HG02678 (cell line): ENCODE results near the gene FBXL13.
A peak's percentile ranks its signal among the peaks of the same experiment; 100 is the strongest.
"Not testable (repeated sequence)": the region's sequence is repeated elsewhere in the genome, so short reads cannot be mapped to it uniquely, and the experiment has no call there.

ENCODE experiments used
- ATAC-seq: cut with Tn5 transposase; IDR thresholded peaks from one replicate; pipeline ENCODE4 v1.9.1; 2021; ENCODE audit warnings: mild to moderate bottlenecking, moderate library complexity; ENCODE audit not compliant: unreplicated experiment

Gene FBXL13

GRCh38 chr7:102790364-102791100, 284.1 kb downstream of the FBXL13 start:
- not testable (repeated sequence) for ATAC-seq

GRCh38 chr7:102788770-102789169, 285.8 kb downstream of the FBXL13 start:
- ATAC-seq: not testable (repeated sequence)

- not testable (repeated sequence) for ATAC-seq
Observed at GRCh38 chr7:102780926-102781325, 293.7 kb downstream of the FBXL13 start.

- ATAC-seq: not testable (repeated sequence)
Observed at GRCh38 chr7:102778663-102779062, 295.9 kb downstream of the FBXL13 start.

- not testable (repeated sequence) for ATAC-seq
Observed at GRCh38 chr7:102776217-102776616, 298.4 kb downstream of the FBXL13 start.

- peak; percentile 64 for ATAC-seq
Observed at GRCh38 chr7:102770467-102770866, 304.1 kb downstream of the FBXL13 start.

- ATAC-seq: peak; percentile 12
Observed at GRCh38 chr7:102769657-102770192, 304.9 kb downstream of the FBXL13 start.

- not testable (repeated sequence) for ATAC-seq
Observed at GRCh38 chr7:102763295-102763905, 311.2 kb downstream of the FBXL13 start.
